Measurements from ENCODE around the gene WDR49. TPM values are rescaled to one million over a fixed set of nuclear protein-coding genes. Genes with fewer than 3 reads are reported as not detected.

Gene WDR49
- total RNA-seq, 1 experiment from 2014 or later, result 0.34 TPM

DNA sequence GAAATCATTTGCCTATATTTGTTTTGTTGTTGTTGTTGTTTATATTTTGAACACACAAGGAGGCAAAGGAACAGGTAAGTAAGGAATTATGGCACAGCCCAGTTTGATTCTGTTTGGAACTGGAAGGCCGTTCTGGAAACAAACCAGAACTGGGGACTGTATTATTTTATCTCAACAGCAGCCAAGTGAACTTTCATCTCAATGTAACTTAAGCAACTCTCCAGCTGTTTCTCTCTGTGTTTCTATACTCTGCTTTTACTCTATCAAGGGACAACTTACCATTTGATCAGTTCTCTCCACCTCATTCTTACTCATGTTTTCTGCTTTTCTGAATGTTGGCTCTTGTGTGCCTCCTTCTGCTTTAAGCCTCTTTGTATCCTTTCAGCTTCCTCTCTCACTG lies 16.0 kb upstream of the WDR49 start:
- Histone ChIP-seq H3K27me3 (ENCODE audit: insufficient read depth, low read length) (no peaks in the 10 kb centered on the region), H3K9ac (ENCODE audit: low read length) (no peak overlapping the region), H3K9me2 (ENCODE audit: insufficient read depth) (no peaks in the 10 kb centered on the region), H3K27ac (ENCODE audit: low read depth, low read length) (no peak overlapping the region), H3K4me1 (ENCODE audit: control insufficient read depth in 1 of 2, insufficient read depth in 2 of 2, low read length in 2 of 2) (no peaks in the 10 kb centered on the region), H3K4me3 (replicated peaks in 1 of 2; ENCODE audit: low read depth in 1 of 2, low read length in 2 of 2) (no peak overlapping the region), H2AFZ (ENCODE audit: low read depth, low read length, poor library complexity, severe bottlenecking) (no peak overlapping the region), H3K4me2 (ENCODE audit: low read length) (no peak overlapping the region), H3K36me3 (ENCODE audit: control insufficient read depth in 1 of 2, insufficient read depth in 2 of 2, low read length in 2 of 2) (peaks cover 3 to 7% of the 10 kb centered on the region in 2 experiments; a peak in 2 of 4 replicates), H3K79me2 (ENCODE audit: insufficient read depth, low read length) (no peaks in the 10 kb centered on the region), H4K20me1 (ENCODE audit: insufficient read depth) (no peaks in the 10 kb centered on the region), H3K9me3 (ENCODE audit: control insufficient read depth in 1 of 2, insufficient read depth in 1 of 2, low read depth in 1 of 2, low read length in 2 of 2) (no peaks in the 10 kb centered on the region)
- DNase-seq (ENCODE audit: low read depth, low spot score) (no peak), ATAC-seq (no peak)
- BruUV-seq (replicated peaks), result no TSS peak
- ChIA-PET POLR2A (no interaction called here), CTCF (no interaction called here), RAD21 (ENCODE audit: low non-redundant PET in 1 of 2, low total read pairs in 2 of 2, uncharacterized antibody in 2 of 2, unreplicated experiment in 2 of 2) (no interaction called here)
- intact Hi-C loops (cut with micrococcal nuclease), result no loop called here
- TF ChIP-seq, protein P1, sequence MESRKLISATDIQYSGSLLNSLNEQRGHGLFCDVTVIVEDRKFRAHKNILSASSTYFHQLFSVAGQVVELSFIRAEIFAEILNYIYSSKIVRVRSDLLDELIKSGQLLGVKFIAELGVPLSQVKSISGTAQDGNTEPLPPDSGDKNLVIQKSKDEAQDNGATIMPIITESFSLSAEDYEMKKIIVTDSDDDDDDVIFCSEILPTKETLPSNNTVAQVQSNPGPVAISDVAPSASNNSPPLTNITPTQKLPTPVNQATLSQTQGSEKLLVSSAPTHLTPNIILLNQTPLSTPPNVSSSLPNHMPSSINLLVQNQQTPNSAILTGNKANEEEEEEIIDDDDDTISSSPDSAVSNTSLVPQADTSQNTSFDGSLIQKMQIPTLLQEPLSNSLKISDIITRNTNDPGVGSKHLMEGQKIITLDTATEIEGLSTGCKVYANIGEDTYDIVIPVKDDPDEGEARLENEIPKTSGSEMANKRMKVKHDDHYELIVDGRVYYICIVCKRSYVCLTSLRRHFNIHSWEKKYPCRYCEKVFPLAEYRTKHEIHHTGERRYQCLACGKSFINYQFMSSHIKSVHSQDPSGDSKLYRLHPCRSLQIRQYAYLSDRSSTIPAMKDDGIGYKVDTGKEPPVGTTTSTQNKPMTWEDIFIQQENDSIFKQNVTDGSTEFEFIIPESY (IDR thresholded peaks at IDR 0.05; ENCODE audit: extremely low read depth, insufficient replicate concordance, low read length), result no peak

DNA sequence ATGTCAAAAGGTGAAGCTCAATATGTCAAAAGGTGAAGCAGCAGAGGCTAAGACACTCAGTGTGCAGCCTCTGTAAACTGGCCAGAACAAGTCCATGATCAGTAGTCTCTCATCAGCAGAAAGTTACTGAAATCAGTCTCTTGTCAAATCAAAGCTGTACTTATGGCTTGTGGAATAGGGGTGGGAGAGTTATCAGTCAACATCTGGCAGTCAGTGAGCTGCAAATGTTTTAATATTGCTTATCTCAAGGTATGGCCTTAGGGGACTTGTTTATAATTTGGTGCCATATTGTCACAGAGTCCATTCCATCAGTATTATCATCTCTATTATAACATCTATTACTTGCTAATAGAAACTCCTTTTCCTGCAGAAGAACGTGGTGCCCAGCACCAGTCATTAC lies 14.9 kb upstream of the WDR49 start:
- Histone ChIP-seq H2AFZ (ENCODE audit: low read depth, low read length, poor library complexity, severe bottlenecking) (no peak overlapping the region), H3K9me3 (ENCODE audit: control insufficient read depth in 1 of 2, insufficient read depth in 1 of 2, low read depth in 1 of 2, low read length in 2 of 2) (no peaks in the 10 kb centered on the region), H3K9me2 (ENCODE audit: insufficient read depth) (no peaks in the 10 kb centered on the region), H3K27me3 (ENCODE audit: insufficient read depth, low read length) (no peaks in the 10 kb centered on the region), H3K79me2 (ENCODE audit: insufficient read depth, low read length) (no peaks in the 10 kb centered on the region), H3K4me2 (ENCODE audit: low read length) (no peak overlapping the region), H3K36me3 (ENCODE audit: control insufficient read depth in 1 of 2, insufficient read depth in 2 of 2, low read length in 2 of 2) (0 out of 4 replicates have a peak, but pooled peaks cover 0 to 4% of the 10 kb centered on the region in 2 experiments), H3K4me1 (ENCODE audit: control insufficient read depth in 1 of 2, insufficient read depth in 2 of 2, low read length in 2 of 2) (no peaks in the 10 kb centered on the region), H3K27ac (ENCODE audit: low read depth, low read length) (no peak overlapping the region), H3K4me3 (replicated peaks in 1 of 2; ENCODE audit: low read depth in 1 of 2, low read length in 2 of 2) (no peak overlapping the region), H3K9ac (ENCODE audit: low read length) (no peak overlapping the region), H4K20me1 (ENCODE audit: insufficient read depth) (no peaks in the 10 kb centered on the region)
- TF ChIP-seq FOSL1 (IDR thresholded peaks at IDR 0.05; ENCODE audit: low read depth) (no peak), ATF3 (IDR thresholded peaks at IDR 0.05) (no peak), YY1 (IDR thresholded peaks at IDR 0.05; ENCODE audit: extremely low read depth, insufficient replicate concordance, low read depth, low read length) (no peak), REST (IDR thresholded peaks at IDR 0.05; ENCODE audit: low read depth) (no peak), CBX3 (IDR thresholded peaks at IDR 0.05; ENCODE audit: low read depth) (no peak), EZH2 (IDR thresholded peaks at IDR 0.05) (no peak), ZFX (IDR thresholded peaks at IDR 0.05) (no peak), SP1 (IDR thresholded peaks at IDR 0.05; ENCODE audit: low read depth) (no peak), SIN3A (IDR thresholded peaks at IDR 0.05; ENCODE audit: low read depth) (no peak)
- POLR2A ChIA-PET, result no interaction called here
- CTCF ChIA-PET, result interaction anchor here (1.4 kb wide), 1 partner anchor 16 kb away, joined by 4 read pairs; no protein-coding TSS in a partner anchor
- intact Hi-C loops (cut with micrococcal nuclease), result no loop called here
- no peak for ATAC-seq
- DNase-seq (ENCODE audit: low read depth, low spot score), result no peak
- no TSS peak for BruUV-seq (replicated peaks)
- RAD21 ChIA-PET (ENCODE audit: low non-redundant PET in 1 of 2, low total read pairs in 2 of 2, uncharacterized antibody in 2 of 2, unreplicated experiment in 2 of 2), result no interaction called here
